Vagina (tissue), 2 donors: ENCODE results near the gene C20orf173. TPM values are rescaled to one million over a fixed set of nuclear protein-coding genes. Genes with fewer than 3 reads are reported as not detected.
"Not testable (repeated sequence)": the region's sequence is repeated elsewhere in the genome, so short reads cannot be mapped to it uniquely, and the experiment has no call there.

ENCODE experiments used
- DNase-seq, 2 donors: peaks; one replicate each; pipeline ENCODE4 v3.0.0-alpha.2; 2017; ENCODE audit errors: extremely low spot score in 2 of 2
- H3K27ac ChIP-seq: fragments of 200-600 bp; sonication (generic); one replicate; pipeline ENCODE4 v1.5.1; 2019
- H3K27me3 ChIP-seq: fragments of 200-600 bp; sonication (generic); one replicate; pipeline ENCODE4 v1.5.1; 2019
- H3K36me3 ChIP-seq, 2 donors: fragments of 200-600 bp; sonication (generic); one replicate each; pipeline ENCODE4 v1.5.1; 2017 to 2019
- H3K4me1 ChIP-seq: fragments of 200-600 bp; sonication (generic); one replicate; pipeline ENCODE4 v1.5.1; 2019
- H3K4me3 ChIP-seq, 2 donors: fragments of 200-600 bp; sonication (generic); 1 replicate in 1 of 2; 2 replicates in 1 of 2; pipeline ENCODE4 v1.5.1; 2016 to 2019
- H3K9me3 ChIP-seq: fragments of 200-600 bp; sonication (generic); one replicate; pipeline ENCODE4 v1.5.1; 2019
- CTCF ChIP-seq, 3 experiments: fragments of 450-650 bp in 2 of 3; fragments of 200-600 bp in 1 of 3; sonication (generic) in 1 of 3; IDR thresholded peaks; one replicate each; pipeline ENCODE4 v1.5.1; 2017 to 2019; ENCODE audit warnings: antibody characterized with exemption in 3 of 3, mild to moderate bottlenecking in 2 of 3, moderate library complexity in 2 of 3
- POLR2A ChIP-seq, 2 donors: fragments of 450-650 bp; IDR thresholded peaks; one replicate each; pipeline ENCODE4 v1.6.1; 2017; ENCODE audit warnings: antibody characterized with exemption in 2 of 2, mild to moderate bottlenecking in 2 of 2, moderate library complexity in 2 of 2
- POLR2AphosphoS5 ChIP-seq, 2 donors: sonication (generic); formaldehyde crosslinking; IDR thresholded peaks; one replicate each; pipeline ENCODE4 v1.9.0; 2017; ENCODE audit warnings: antibody characterized with exemption in 2 of 2, mild to moderate bottlenecking in 2 of 2, low read depth in 1 of 2; ENCODE audit not compliant: insufficient read depth in 1 of 2
- intact Hi-C: fragments of 100-400 bp; cut with DNase I; formaldehyde crosslinking; loops from one replicate; pipeline ENCODE4 v1.15.1; 2023
- total RNA-seq: library from RNA; depleted of rRNA; stranded (reverse); fragments of >200 nt; gene quantifications from one replicate; pipeline ENCODE4 v1.2.3, GENCODE V29; 2016

The C20orf173 gene
- total RNA-seq, 1 donor from 2014 or later: not detected

DNA sequence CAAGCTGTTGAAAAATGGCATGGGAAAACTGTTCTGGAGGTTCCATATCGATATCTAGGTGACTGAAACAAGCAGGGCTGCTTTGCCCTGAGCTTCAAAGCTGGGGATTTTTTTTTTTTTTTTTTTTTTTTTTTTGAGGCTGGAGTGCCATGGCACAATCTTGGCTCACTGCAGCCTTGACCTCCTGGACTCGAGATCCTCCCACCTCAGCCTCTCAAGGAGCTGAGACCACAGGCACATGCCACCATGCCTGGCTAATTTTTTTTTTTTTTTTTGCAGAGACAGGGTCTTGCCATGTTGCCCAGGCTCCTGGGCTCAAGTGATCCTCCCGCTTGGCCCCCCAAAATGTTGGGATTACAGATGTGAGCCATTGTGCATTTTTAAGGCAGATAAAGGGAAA lies 23.5 kb upstream of the C20orf173 start:
- no peak for TF ChIP-seq POLR2AphosphoS5 (IDR thresholded peaks at IDR 0.05; ENCODE audit: insufficient read depth in 1 of 2, low read depth in 1 of 2)
- no peak for TF ChIP-seq CTCF (IDR thresholded peaks at IDR 0.05)
- TF ChIP-seq POLR2A (IDR thresholded peaks at IDR 0.05): no peak
- no peaks in the 10 kb centered on the region for H3K4me1 ChIP-seq
- no peak overlapping the region for H3K27ac ChIP-seq
- H3K9me3 ChIP-seq: no peaks in the 10 kb centered on the region
- H3K4me3 ChIP-seq: no peak overlapping the region
- DNase-seq: no peak
- intact Hi-C loops: no loop called here
- no peaks in the 10 kb centered on the region for H3K27me3 ChIP-seq
- H3K36me3 ChIP-seq: peaks cover 0 to 64% of the 10 kb centered on the region in 2 donors

GRCh38 chr20:35551503-35551902 lies 22.1 kb upstream of the C20orf173 start:
- intact Hi-C loops: no loop called here
- no peak for DNase-seq
- H3K36me3 ChIP-seq: peaks cover 0 to 68% of the 10 kb centered on the region in 2 donors

GRCh38 chr20:35547329-35547728 lies 17.9 kb upstream of the C20orf173 start:
- Histone ChIP-seq H3K27ac (no peak overlapping the region), H3K36me3 (peaks cover 0 to 50% of the 10 kb centered on the region in 2 donors), H3K27me3 (no peaks in the 10 kb centered on the region), H3K4me3 (no peak overlapping the region), H3K4me1 (peaks cover 6% of the 10 kb centered on the region), H3K9me3 (no peaks in the 10 kb centered on the region)
- no peak for TF ChIP-seq POLR2AphosphoS5 (IDR thresholded peaks at IDR 0.05; ENCODE audit: insufficient read depth in 1 of 2, low read depth in 1 of 2)
- TF ChIP-seq CTCF (IDR thresholded peaks at IDR 0.05): no peak
- no peak for TF ChIP-seq POLR2A (IDR thresholded peaks at IDR 0.05)
- intact Hi-C loops: no loop called here
- DNase-seq: no peak

More at GRCh38 chr20:35551503-35551902, 22.1 kb upstream of the C20orf173 start:
- Histone ChIP-seq H3K9me3 (no peaks in the 10 kb centered on the region), H3K4me3 (no peak overlapping the region), H3K27me3 (no peaks in the 10 kb centered on the region), H3K27ac (no peak overlapping the region), H3K4me1 (no peaks in the 10 kb centered on the region)
- TF ChIP-seq CTCF (IDR thresholded peaks at IDR 0.05) (no peak), POLR2AphosphoS5 (IDR thresholded peaks at IDR 0.05; ENCODE audit: insufficient read depth in 1 of 2, low read depth in 1 of 2) (no peak), POLR2A (IDR thresholded peaks at IDR 0.05) (no peak)

DNA sequence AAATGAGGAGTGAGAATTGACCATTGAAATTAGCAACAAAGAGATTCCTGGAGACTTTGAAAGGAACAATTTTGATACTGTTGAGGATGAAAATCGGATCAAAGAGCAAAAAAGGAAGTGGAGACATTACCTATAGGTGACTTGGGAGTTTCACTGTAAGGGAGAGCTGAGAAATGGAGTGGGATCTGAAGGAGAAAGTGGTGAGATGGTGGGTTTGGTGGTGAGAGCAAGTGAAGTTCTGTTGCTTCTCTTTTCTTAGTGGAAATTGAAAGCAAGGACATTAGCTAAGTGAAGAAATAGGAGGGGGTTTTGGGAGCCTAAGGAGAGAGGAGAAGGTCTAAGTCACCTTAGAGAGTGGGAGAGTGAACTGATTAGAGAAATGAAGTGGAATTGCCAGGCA lies 16.7 kb upstream of the C20orf173 start:
- Histone ChIP-seq H3K27ac (no peak overlapping the region), H3K36me3 (peaks cover 0 to 50% of the 10 kb centered on the region in 2 donors), H3K4me3 (no peak overlapping the region), H3K27me3 (no peaks in the 10 kb centered on the region), H3K9me3 (no peaks in the 10 kb centered on the region), H3K4me1 (peaks cover 8% of the 10 kb centered on the region)
- no peak for DNase-seq
- no peak for TF ChIP-seq CTCF (IDR thresholded peaks at IDR 0.05)
- no peak for TF ChIP-seq POLR2A (IDR thresholded peaks at IDR 0.05)
- TF ChIP-seq POLR2AphosphoS5 (IDR thresholded peaks at IDR 0.05; ENCODE audit: insufficient read depth in 1 of 2, low read depth in 1 of 2): no peak
- intact Hi-C loops: no loop called here

- DNase-seq, H3K4me1 ChIP-seq, H3K4me3 ChIP-seq, H3K27me3 ChIP-seq, H3K27ac ChIP-seq, H3K9me3 ChIP-seq, intact Hi-C loops: not testable (repeated sequence)
- peaks cover 0 to 43% of the 10 kb centered on the region in 2 donors for H3K36me3 ChIP-seq
These were observed 15.5 kb upstream of the C20orf173 start for GRCh38 chr20:35544941-35545340.
